Measurements from ENCODE around the gene ZNF814.

- TF ChIP-seq CTCF (conservative IDR thresholded peaks at IDR 0.05 in 1 of 2, IDR thresholded peaks at IDR 0.05 in 1 of 2; ENCODE audit: extremely low read depth in 1 of 2, insufficient read depth in 1 of 2, low read depth in 1 of 2, low read length in 2 of 2) (no peak), EZH2 (IDR thresholded peaks at IDR 0.05; ENCODE audit: borderline replicate concordance, low read length) (no peak)
These were observed 74.2 kb downstream of the ZNF814 start, which contains the start of gene ZNF552 for GRCh38 chr19:57814505-57815246.

Data from mammary epithelial cell (primary cell).